HepG2 (cell line): Measurements from ENCODE around the gene PNPLA1.

Experiments
- CTCF ChIP-seq: sonication (generic); formaldehyde crosslinking; IDR thresholded peaks from 2 replicates; pipeline ENCODE4 v1.5.0; 2020; ENCODE audit warnings: mild to moderate bottlenecking, missing genetic modification reagents, moderate library complexity
- FOXA3 ChIP-seq: IDR thresholded peaks from 2 replicates; pipeline ENCODE4 v1.6.1; 2016; ENCODE audit warnings: missing genetic modification reagents, missing compliant biosample characterization

DNA sequence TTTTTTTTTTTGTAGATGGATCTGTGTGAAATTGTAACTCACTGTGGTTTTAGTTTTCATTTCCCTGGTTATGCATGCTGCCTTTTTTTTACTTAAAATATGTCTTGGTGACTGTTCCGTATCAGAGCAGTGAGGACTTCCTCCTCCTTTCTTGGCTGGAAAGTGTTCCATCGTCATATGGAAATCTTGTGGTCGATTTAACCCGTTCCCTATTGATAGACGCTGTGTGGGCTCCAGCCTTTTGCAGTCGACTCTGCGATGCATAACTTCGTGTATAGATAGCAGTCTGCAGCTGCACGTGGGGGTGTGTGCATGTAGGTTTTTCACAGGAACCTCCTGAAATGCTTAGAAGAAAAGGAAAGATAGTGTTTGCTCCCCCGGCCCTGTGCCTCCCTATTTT lies 28.1 kb upstream of the PNPLA1 start:
- TF ChIP-seq FOXA3 (CRISPR knock-in tag): no peak
- TF ChIP-seq CTCF (CRISPR knock-in tag): no peak
